Measurements from ENCODE around the gene RETREG3. TPM values are rescaled to one million over a fixed set of nuclear protein-coding genes. Genes with fewer than 3 reads are reported as not detected.
A peak's percentile ranks its signal among the peaks of the same experiment; 100 is the strongest.

Gene RETREG3
- total RNA-seq, 1 experiment from 2014 or later, result 30.4 TPM

- no peak for DNase-seq (ENCODE audit: low read depth in 1 of 2, low spot score in 2 of 2)
- Histone ChIP-seq H3K9me3 (replicated peaks) (no peaks in the 10 kb centered on the region), H3K4me3 (no peak overlapping the region), H3K4me1 (replicated peaks) (peaks cover 13% of the 10 kb centered on the region), H3K27ac (no peak overlapping the region), H3K27me3 (replicated peaks) (no peaks in the 10 kb centered on the region), H3K36me3 (peaks cover 94% of the 10 kb centered on the region)
These were observed 37.5 kb downstream of the RETREG3 start for GRCh38 chr17:42571435-42572225.

DNA sequence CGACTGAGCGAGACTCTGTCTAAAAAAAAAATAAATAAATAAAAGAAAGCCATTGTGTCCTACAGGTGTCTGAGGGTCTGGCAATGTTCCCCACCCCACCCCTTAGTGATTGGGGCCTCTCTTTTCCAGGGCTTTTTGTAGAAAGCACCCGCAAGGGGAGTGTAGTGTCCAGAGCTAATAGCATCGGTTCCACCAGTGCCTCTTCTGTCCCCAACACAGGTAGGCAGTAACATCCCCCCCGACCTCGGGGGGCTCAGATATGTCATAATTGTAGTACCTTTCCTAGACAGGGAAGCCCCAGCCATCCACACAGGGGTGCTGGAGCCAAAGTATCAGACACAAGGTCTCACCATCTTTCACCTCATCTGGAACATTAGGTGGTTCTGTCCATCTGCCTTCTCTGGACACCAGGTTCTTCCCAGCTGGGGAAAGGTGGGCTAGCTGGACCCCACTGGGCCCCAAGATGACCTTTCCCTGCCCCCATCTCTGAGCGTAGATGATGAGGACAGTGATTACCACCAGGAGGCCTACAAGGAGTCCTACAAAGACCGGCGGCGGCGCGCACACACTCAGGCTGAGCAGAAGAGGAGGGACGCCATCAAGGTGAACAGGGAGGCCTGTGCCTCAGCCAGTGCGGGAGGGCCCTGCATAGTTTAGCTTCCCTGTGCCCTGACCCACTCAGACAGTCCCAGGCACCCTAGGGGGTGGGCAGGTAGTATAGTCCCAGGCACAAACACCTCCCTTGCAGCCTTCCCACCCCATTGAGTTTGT lies 40.6 kb downstream of the RETREG3 start:
- Histone ChIP-seq H3K27ac (no peak overlapping the region), H3K27me3 (replicated peaks) (no peaks in the 10 kb centered on the region), H3K4me1 (replicated peaks) (peaks cover 17% of the 10 kb centered on the region), H3K36me3 (peaks cover 97% of the 10 kb centered on the region), H3K4me3 (no peak overlapping the region), H3K9me3 (replicated peaks) (no peaks in the 10 kb centered on the region)
- DNase-seq (ENCODE audit: low read depth in 1 of 2, low spot score in 2 of 2), result no peak

DNA sequence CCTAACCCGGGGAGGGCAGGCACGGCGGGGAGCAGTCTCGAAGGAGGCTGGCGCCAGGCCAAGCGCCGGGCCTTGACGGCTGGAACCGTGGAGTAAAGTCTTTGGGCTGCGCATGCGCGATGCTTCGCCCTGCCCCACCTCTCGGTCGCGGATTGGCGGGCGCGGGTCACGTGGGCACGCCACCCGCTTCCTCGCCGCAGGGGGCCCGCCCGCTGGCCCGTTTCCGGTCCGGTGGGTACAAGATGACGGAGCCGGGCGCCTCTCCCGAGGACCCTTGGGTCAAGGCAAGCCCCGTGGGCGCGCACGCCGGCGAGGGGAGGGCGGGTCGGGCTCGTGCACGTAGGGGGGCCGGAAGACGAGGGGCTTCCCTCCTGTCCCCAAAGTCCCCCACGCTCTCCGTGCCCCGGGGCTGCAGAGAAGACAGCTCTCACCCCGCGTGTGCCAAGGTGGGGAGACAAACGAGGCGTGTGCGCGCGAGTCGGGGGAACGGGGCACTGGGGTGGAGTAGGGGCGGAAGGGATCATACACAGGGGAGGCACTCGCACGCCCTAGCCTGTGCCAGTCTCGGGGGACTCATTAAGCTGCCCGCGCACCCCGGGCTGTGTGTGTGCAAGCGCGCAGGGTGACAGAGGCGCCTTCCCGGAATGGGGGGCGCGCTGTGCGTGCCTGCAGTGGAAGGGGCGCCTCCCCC lies 42.1 kb downstream of the RETREG3 start, which contains the start of gene MLX:
TSS of gene MLX (plus strand) at position 218 of the 691 bp plus-strand sequence. CDS start at position 243, 25 bp downstream.
- peaks cover 90% of the 10 kb centered on the region for H3K36me3 ChIP-seq
- H3K9me3 ChIP-seq (replicated peaks), result no peaks in the 10 kb centered on the region
- peaks cover 27% of the 10 kb centered on the region for H3K4me1 ChIP-seq (replicated peaks)
- peak within 1 kb of the TSS; percentile 62 for H3K4me3 ChIP-seq
- H3K27me3 ChIP-seq (replicated peaks), result no peaks in the 10 kb centered on the region
- peak within 1 kb of the TSS; percentile 55 for H3K27ac ChIP-seq
- peak; percentile 87 to 94 for DNase-seq (ENCODE audit: low read depth in 1 of 2, low spot score in 2 of 2)

DNA sequence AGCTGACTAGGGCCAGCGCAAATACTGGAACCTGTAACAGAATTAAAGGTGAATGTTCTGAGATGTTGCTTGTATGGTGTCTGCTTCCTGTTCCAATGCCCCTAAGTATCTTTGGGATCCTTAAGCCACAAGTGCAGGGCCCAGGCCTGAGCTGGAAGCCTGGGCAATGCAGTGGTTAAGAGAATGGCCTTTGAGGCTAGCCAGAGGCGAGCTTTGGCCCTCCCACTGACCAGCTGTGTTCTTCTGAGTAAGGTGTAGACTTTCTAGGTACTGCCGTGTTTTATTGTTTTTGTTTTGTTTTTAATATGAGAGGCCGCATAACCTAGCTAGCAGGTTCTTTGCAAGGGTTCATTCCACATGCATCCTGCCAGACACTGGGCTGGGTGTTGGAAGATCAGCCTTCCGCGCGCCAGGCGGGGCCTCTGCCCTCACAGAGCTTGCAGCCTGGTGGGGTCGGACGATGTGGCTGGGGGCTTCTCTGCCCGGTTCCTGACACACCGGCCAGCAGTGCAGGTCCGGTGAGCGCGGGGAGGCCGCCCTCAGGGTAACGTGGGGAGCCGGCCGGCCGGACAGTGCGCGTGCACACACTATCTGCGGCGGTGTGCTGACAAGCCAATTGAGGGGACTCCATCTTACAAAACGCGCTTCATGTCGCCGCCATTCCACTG lies 42.8 kb downstream of the RETREG3 start:
- Histone ChIP-seq H3K9me3 (replicated peaks) (no peaks in the 10 kb centered on the region), H3K27ac (peak overlapping the region; percentile 55), H3K4me1 (replicated peaks) (peaks cover 31% of the 10 kb centered on the region), H3K36me3 (peaks cover 83% of the 10 kb centered on the region), H3K27me3 (replicated peaks) (no peaks in the 10 kb centered on the region), H3K4me3 (peak overlapping the region; percentile 62)
- no peak for DNase-seq (ENCODE audit: low read depth in 1 of 2, low spot score in 2 of 2)

GRCh38 chr17:42565523-42566214 lies 43.5 kb downstream of the RETREG3 start:
- no peaks in the 10 kb centered on the region for H3K9me3 ChIP-seq (replicated peaks)
- H3K4me1 ChIP-seq (replicated peaks), result peaks cover 35% of the 10 kb centered on the region
- DNase-seq (ENCODE audit: low read depth in 1 of 2, low spot score in 2 of 2), result no peak
- no peak overlapping the region for H3K4me3 ChIP-seq
- H3K36me3 ChIP-seq, result peaks cover 77% of the 10 kb centered on the region
- H3K27me3 ChIP-seq (replicated peaks), result no peaks in the 10 kb centered on the region
- no peak overlapping the region for H3K27ac ChIP-seq

GRCh38 chr17:42564815-42565522 lies 44.2 kb downstream of the RETREG3 start:
- Histone ChIP-seq H3K4me1 (replicated peaks) (peaks cover 35% of the 10 kb centered on the region), H3K36me3 (peaks cover 70% of the 10 kb centered on the region), H3K9me3 (replicated peaks) (no peaks in the 10 kb centered on the region), H3K27me3 (replicated peaks) (no peaks in the 10 kb centered on the region), H3K27ac (no peak overlapping the region), H3K4me3 (no peak overlapping the region)
- DNase-seq (ENCODE audit: low read depth in 1 of 2, low spot score in 2 of 2), result no peak

DNA sequence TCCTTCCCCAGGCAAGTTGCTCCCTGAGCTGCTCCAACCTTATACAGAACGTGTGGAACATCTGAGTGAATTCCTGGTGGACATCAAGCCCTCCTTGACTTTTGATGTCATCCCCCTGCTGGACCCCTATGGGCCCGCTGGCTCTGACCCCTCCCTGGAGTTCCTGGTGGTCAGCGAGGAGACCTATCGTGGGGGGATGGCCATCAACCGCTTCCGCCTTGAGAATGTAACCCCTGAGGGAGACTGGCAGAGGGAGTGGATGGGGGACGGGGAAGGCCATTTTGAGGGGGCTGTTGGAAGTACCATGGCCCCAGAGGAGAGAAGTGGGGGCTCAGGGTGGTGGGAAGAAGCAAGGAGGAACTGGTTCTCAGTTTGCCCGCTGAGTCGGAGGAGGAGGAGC lies 45.2 kb downstream of the RETREG3 start:
- Histone ChIP-seq H3K36me3 (peaks cover 59% of the 10 kb centered on the region), H3K27me3 (replicated peaks) (no peaks in the 10 kb centered on the region), H3K27ac (no peak overlapping the region), H3K4me1 (replicated peaks) (peaks cover 35% of the 10 kb centered on the region), H3K4me3 (no peak overlapping the region), H3K9me3 (replicated peaks) (no peaks in the 10 kb centered on the region)
- no peak for DNase-seq (ENCODE audit: low read depth in 1 of 2, low spot score in 2 of 2)

DNA sequence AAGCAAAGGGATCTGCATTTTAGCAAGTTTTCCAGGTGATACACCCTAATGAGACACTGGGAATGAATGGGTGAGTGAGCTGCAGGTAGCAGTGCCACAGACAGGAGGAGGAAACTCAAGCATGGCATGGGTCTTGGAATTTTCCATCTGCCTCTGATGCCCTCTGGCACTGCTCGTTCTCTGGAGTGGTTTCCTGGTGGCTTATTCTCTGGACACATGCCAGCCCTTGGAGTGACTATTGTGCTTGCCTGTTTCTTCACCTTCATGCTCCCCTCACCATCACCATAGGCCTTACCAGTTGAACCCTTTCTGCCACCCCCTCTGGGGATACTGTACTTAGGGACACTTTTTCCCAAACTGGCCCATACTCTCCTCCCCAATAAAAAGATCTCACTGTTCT lies 45.6 kb downstream of the RETREG3 start:
- H3K27ac ChIP-seq, result no peak overlapping the region
- H3K4me3 ChIP-seq, result peak overlapping the region; percentile 59
- no peaks in the 10 kb centered on the region for H3K27me3 ChIP-seq (replicated peaks)
- peaks cover 35% of the 10 kb centered on the region for H3K4me1 ChIP-seq (replicated peaks)
- H3K36me3 ChIP-seq, result peaks cover 55% of the 10 kb centered on the region
- no peak for DNase-seq (ENCODE audit: low read depth in 1 of 2, low spot score in 2 of 2)
- H3K9me3 ChIP-seq (replicated peaks), result no peaks in the 10 kb centered on the region

GRCh38 chr17:42563143-42563509 lies 46.0 kb downstream of the RETREG3 start:
- Histone ChIP-seq H3K27ac (no peak overlapping the region; the same call in 1 of the 2 replicates), H3K36me3 (peaks cover 52% of the 10 kb centered on the region), H3K27me3 (replicated peaks) (no peaks in the 10 kb centered on the region), H3K4me1 (replicated peaks) (peaks cover 35% of the 10 kb centered on the region), H3K9me3 (replicated peaks) (no peaks in the 10 kb centered on the region), H3K4me3 (peak overlapping the region; percentile 59)
- DNase-seq (ENCODE audit: low read depth in 1 of 2, low spot score in 2 of 2), result no peak

DNA sequence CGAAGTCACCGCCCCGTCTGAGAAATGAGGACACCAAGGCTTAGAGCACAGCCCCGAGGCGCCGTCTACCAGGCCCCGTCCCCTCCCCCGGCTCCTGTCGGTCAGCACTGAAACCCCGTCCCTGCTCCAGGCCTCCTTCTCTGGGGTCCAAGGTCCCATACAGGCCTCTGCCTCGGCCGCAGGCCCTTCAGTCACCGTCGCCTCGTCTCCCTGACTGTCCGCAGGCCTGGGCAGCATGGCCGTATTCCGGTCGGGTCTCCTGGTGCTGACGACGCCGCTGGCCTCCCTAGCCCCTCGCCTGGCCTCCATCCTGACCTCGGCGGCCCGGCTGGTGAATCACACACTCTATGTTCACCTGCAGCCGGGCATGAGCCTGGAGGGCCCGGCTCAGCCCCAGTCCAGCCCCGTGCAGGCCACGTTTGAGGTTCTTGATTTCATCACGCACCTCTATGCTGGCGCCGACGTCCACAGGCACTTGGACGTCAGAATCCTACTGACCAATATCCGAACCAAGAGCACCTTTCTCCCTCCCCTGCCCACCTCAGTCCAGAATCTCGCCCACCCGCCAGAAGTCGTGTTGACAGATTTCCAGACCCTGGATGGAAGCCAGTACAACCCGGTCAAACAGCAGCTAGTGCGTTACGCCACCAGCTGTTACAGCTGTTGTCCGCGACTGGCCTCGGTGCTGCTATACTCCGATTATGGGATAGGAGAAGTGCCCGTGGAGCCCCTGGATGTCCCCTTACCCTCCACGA lies 46.6 kb downstream of the RETREG3 start:
- Histone ChIP-seq H3K9me3 (replicated peaks) (no peaks in the 10 kb centered on the region), H3K4me1 (replicated peaks) (peaks cover 30% of the 10 kb centered on the region), H3K27ac (peak overlapping the region; percentile 48), H3K27me3 (replicated peaks) (no peaks in the 10 kb centered on the region), H3K4me3 (peak overlapping the region; percentile 59), H3K36me3 (peaks cover 48% of the 10 kb centered on the region)
- no peak for DNase-seq (ENCODE audit: low read depth in 1 of 2, low spot score in 2 of 2)

DNA sequence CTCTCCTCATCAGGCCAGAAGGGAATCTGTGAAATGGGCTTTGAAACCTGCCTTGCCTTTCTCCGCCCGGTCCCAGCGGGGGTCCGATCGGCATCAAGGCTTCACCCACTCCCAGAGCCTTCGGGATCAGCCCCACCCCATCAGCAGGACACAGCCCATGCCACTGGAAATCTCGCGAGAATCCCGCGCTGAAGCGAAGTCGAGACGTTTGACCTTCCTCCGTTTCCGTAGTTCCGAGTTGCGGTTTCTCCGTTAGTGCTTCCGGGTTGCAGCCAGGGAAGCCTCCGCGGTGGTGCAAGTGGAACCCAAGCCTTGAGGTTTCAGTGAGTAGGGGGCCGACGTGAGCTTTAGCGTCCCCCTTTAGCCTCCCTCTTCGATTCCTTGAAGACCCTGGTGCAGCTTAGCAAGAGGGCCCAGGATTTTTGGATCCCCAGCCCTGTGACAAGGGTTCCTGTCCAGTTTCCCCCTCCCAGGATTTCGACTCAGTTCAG lies 47.2 kb downstream of the RETREG3 start, which contains the start of gene COASY:
TSS of gene COASY (plus strand) at position 252 of the 491 bp plus-strand sequence. CDS start 475 bp downstream, outside the sequence.
- Histone ChIP-seq H3K36me3 (peaks cover 41% of the 10 kb centered on the region), H3K27ac (peak within 1 kb of the TSS; percentile 48), H3K4me3 (peak within 1 kb of the TSS; percentile 59), H3K27me3 (replicated peaks) (no peaks in the 10 kb centered on the region), H3K9me3 (replicated peaks) (no peaks in the 10 kb centered on the region), H3K4me1 (replicated peaks) (peaks cover 28% of the 10 kb centered on the region)
- peak; percentile 89 to 97 for DNase-seq (ENCODE audit: low read depth in 1 of 2, low spot score in 2 of 2)

DNA sequence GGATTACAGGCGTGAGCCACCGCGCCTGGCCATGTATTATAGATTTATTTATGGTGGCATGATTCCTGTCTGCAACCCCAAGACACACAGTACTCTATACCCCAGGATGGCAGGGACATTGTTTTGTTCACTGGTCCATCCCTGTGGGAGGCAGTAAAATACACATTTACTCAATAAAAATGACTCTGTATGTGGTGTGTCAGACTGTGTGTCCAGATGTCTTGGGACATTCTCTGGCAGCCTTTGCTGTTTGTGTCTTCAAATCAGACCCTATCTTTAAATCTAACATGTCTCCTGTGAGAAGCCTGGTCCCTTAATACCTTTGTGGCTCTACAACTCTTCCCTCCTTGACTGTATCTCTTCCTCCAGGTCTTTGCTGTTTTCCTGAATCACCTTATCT lies 48.9 kb downstream of the RETREG3 start:
- Histone ChIP-seq H3K4me3 (no peak overlapping the region), H3K9me3 (replicated peaks) (no peaks in the 10 kb centered on the region), H3K27ac (no peak overlapping the region), H3K27me3 (replicated peaks) (no peaks in the 10 kb centered on the region), H3K4me1 (replicated peaks) (peaks cover 22% of the 10 kb centered on the region), H3K36me3 (peaks cover 24% of the 10 kb centered on the region)
- DNase-seq (ENCODE audit: low read depth in 1 of 2, low spot score in 2 of 2), result no peak
